PC-3 (cell line): Measurements from ENCODE around the gene CAMKK2.

ENCODE experiments used
- CTCF ChIP-seq: fragments of 300-600 bp; sonication (generic); conservative IDR thresholded peaks from 2 replicates; pipeline ENCODE4 v1.5.1; 2017; ENCODE audit warnings: antibody characterized with exemption, low read depth, mild to moderate bottlenecking, low read length
- EZH2 ChIP-seq: fragments of 300-600 bp; sonication (generic); IDR thresholded peaks from one replicate; pipeline ENCODE4 v1.6.1; 2017; ENCODE audit warnings: antibody characterized with exemption, mild to moderate bottlenecking, low read length; ENCODE audit not compliant: unreplicated experiment

- no peak for TF ChIP-seq CTCF
- no peak for TF ChIP-seq EZH2
These were observed 77.7 kb downstream of the CAMKK2 start for GRCh38 chr12:121218588-121219352.
